Neural crest cell (in vitro differentiated cells): Measurements from ENCODE around the gene KIAA0040. TPM values are rescaled to one million over a fixed set of nuclear protein-coding genes. Genes with fewer than 3 reads are reported as not detected.

ENCODE experiments used
- DNase-seq: peaks from one replicate; pipeline ENCODE4 v3.0.0; 2021; ENCODE audit warnings: low read depth, mixed read lengths, low spot score
- H3K27ac Mint-ChIP-seq: one replicate; pipeline ENCODE4 v1.8.0; 2021; ENCODE audit warnings: mild to moderate bottlenecking, mixed read lengths; ENCODE audit not compliant: unreplicated experiment
- H3K27me3 Mint-ChIP-seq: 2 replicates; pipeline ENCODE4 v1.8.0; 2021; ENCODE audit warnings: low read depth, mild to moderate bottlenecking, mixed read lengths
- H3K36me3 Mint-ChIP-seq: 2 replicates; pipeline ENCODE4 v1.8.0; 2021; ENCODE audit warnings: low read depth, mild to moderate bottlenecking, mixed read lengths
- H3K4me1 Mint-ChIP-seq: 2 replicates; pipeline ENCODE4 v1.8.0; 2021; ENCODE audit warnings: mixed read lengths
- H3K4me3 Mint-ChIP-seq: one replicate; pipeline ENCODE4 v1.8.0; 2021; ENCODE audit warnings: mild to moderate bottlenecking, mixed read lengths
- H3K9me3 Mint-ChIP-seq: 2 replicates; pipeline ENCODE4 v1.8.0; 2021; ENCODE audit warnings: mixed read lengths
- CTCF ChIP-seq: fragments of 200-600 bp; sonication (generic); conservative IDR thresholded peaks from 2 replicates; pipeline ENCODE4 v1.5.0; 2021; ENCODE audit warnings: antibody characterized with exemption, mild to moderate bottlenecking
- total RNA-seq: library from RNA; stranded (reverse); gene quantifications from 2 replicates; pipeline ENCODE4 v1.2.1, GENCODE V29; 2021

The KIAA0040 gene
- total RNA-seq, 1 donor from 2014 or later = 0.42 TPM

DNA sequence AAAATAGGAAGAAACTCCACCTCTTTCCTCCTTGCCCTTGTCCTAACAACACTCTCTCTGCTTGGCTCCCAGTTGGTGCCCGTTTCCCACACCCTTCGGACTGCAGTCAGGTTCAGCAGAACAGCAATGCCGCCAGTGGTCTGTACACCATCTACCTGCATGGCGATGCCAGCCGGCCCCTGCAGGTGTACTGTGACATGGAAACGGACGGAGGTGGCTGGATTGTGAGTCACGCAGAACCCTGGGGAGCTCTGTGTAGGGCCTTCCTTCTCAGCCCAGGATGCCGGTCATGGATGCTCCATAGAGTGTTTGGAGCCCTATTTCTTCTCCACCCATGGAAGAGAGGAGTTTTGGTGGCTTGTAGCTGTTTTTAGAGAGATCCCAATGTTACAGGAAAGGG is 64.1 kb downstream of the KIAA0040 start:
- Mint-ChIP-seq H3K36me3 (no peaks in the 10 kb centered on the region), H3K27me3 (peaks cover 2% of the 10 kb centered on the region), H3K4me1 (peaks cover 16% of the 10 kb centered on the region), H3K9me3 (no peaks in the 10 kb centered on the region), H3K27ac (no peak overlapping the region), H3K4me3 (no peak overlapping the region)
- no peak for TF ChIP-seq CTCF
- no peak for DNase-seq

DNA sequence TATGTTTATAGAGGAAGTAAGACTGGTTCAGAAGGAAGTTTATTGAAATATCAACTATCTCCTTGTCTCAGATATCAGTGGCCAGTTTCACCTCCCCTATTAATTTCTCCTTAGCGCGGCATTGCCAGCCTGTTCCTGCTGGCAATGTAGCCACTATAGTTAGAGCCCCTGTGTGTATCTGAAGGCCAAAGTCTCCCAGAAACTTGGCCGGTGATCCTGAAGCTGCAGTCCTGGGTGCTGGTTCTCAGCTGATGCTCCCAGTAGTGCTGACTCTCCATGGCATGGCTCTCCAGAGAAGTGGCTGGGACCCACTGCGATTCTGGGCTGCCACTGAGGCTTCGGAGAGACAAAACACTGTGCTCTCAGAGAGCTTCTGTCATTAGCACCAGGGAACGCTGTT is 65.0 kb downstream of the KIAA0040 start:
- no peak overlapping the region for H3K27ac Mint-ChIP-seq
- TF ChIP-seq CTCF = no peak
- no peak overlapping the region for H3K4me3 Mint-ChIP-seq
- DNase-seq = no peak
- H3K27me3 Mint-ChIP-seq = peaks cover 2% of the 10 kb centered on the region
- no peaks in the 10 kb centered on the region for H3K36me3 Mint-ChIP-seq
- peaks cover 16% of the 10 kb centered on the region for H3K4me1 Mint-ChIP-seq
- H3K9me3 Mint-ChIP-seq = no peaks in the 10 kb centered on the region

GRCh38 chr1:175126347-175126746 is 66.2 kb downstream of the KIAA0040 start:
- H3K9me3 Mint-ChIP-seq = no peaks in the 10 kb centered on the region
- no peak overlapping the region for H3K27ac Mint-ChIP-seq
- DNase-seq = no peak
- no peak overlapping the region for H3K4me3 Mint-ChIP-seq
- no peaks in the 10 kb centered on the region for H3K27me3 Mint-ChIP-seq
- TF ChIP-seq CTCF = no peak
- peaks cover 16% of the 10 kb centered on the region for H3K4me1 Mint-ChIP-seq
- no peaks in the 10 kb centered on the region for H3K36me3 Mint-ChIP-seq

- H3K9me3 Mint-ChIP-seq = no peaks in the 10 kb centered on the region
- H3K36me3 Mint-ChIP-seq = no peaks in the 10 kb centered on the region
- no peaks in the 10 kb centered on the region for H3K27me3 Mint-ChIP-seq
- H3K4me3 Mint-ChIP-seq = no peak overlapping the region
- no peak overlapping the region for H3K27ac Mint-ChIP-seq
- no peak for TF ChIP-seq CTCF
- DNase-seq = no peak
- H3K4me1 Mint-ChIP-seq = peaks cover 4% of the 10 kb centered on the region
Measured at GRCh38 chr1:175124861-175125260, 67.7 kb downstream of the KIAA0040 start.

DNA sequence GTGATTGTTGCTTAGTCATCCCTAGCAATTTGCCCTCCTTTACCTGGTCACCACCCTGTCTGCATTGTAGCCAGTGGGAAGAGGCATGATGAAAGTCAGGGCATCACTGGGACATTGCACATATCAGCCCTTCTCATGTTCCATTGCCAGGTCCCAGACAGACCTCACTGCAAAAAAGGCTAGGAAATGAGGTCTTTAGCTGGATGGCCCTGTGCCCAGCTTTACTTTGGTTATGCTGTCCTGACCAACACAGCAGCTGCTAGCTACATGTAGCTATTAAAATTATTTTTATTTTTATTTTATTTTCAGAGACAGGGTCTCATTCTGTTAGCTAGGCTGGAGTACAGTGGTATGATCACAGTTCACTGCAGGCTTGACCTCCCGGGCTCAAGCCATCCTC is 72.1 kb downstream of the KIAA0040 start:
- DNase-seq = no peak
- H3K9me3 Mint-ChIP-seq = no peaks in the 10 kb centered on the region
- no peak overlapping the region for H3K4me3 Mint-ChIP-seq
- H3K27ac Mint-ChIP-seq = no peak overlapping the region
- H3K27me3 Mint-ChIP-seq = no peaks in the 10 kb centered on the region
- no peaks in the 10 kb centered on the region for H3K4me1 Mint-ChIP-seq
- H3K36me3 Mint-ChIP-seq = no peaks in the 10 kb centered on the region
- TF ChIP-seq CTCF = no peak
